ENCODE measurements around the gene LRRC15. TPM values are rescaled to one million over a fixed set of nuclear protein-coding genes. Genes with fewer than 3 reads are reported as not detected.

The LRRC15 gene
- total RNA-seq, 2 experiments from 2014 or later = not detected

DNA sequence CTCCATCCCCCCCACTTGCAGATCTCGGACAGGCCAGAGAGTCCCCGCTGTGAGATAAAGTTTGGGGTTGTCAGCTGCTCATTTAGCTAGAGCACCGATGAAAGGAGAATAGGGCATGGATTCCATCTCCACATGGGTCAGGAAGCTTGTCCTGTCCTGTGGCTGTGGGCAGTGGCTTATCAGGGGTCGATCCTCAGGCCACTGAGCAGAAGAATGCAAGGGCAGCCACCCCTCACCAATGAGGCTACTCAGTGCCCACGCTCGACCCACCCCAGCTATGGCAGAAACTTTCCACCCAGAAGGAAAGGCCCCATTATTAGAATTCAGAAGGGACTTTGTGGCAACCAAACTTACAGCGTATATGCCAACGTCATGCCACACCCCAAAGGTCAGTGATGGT lies 61.7 kb downstream of the LRRC15 start:
- H3K36me3 ChIP-seq (ENCODE audit: insufficient read depth, low read length) = no peaks in the 10 kb centered on the region
- no peaks in the 10 kb centered on the region for H4K20me1 ChIP-seq (ENCODE audit: insufficient read depth, low read length)
- intact Hi-C loops (cut with micrococcal nuclease; ENCODE audit: unreplicated experiment) = loop anchor here (2.0 kb wide), 1 partner anchor 173 kb away; no protein-coding TSS in a partner anchor
- peak overlapping the region; percentile 52; the same call in 1 of the 2 replicates for H3K4me2 ChIP-seq (ENCODE audit: low read length)
- no peaks in the 10 kb centered on the region for H3K79me2 ChIP-seq (ENCODE audit: insufficient read depth, low read depth, low read length)
- H3K9me3 ChIP-seq (ENCODE audit: low read length) = no peaks in the 10 kb centered on the region
- no TSS peak for BruUV-seq (replicated peaks)
- ChIA-PET CTCF (ENCODE audit: unreplicated experiment) (no interaction called here), POLR2A (interaction anchor here (0.6 kb wide), 1 partner anchor 457 kb away, joined by 3 read pairs; no protein-coding TSS in a partner anchor)
- no peaks in the 10 kb centered on the region for H3K9me2 ChIP-seq (ENCODE audit: insufficient read depth, low read length)
- H3K4me1 ChIP-seq (ENCODE audit: insufficient read depth, low read length, poor library complexity, severe bottlenecking) = peaks cover 24% of the 10 kb centered on the region
- no peak overlapping the region for H3K27ac ChIP-seq (ENCODE audit: low read depth, low read length, poor library complexity, severe bottlenecking)
- no peak for DNase-seq (ENCODE audit: low spot score)
- H2AFZ ChIP-seq (ENCODE audit: low read length) = no peak overlapping the region
- H3K4me3 ChIP-seq (ENCODE audit: low read depth, low read length, poor library complexity, severe bottlenecking) = no peak overlapping the region
- TF ChIP-seq EZH2phosphoT487 (IDR thresholded peaks at IDR 0.05; ENCODE audit: borderline replicate concordance, low read depth, low read length) = no peak
- TF ChIP-seq, protein P1, sequence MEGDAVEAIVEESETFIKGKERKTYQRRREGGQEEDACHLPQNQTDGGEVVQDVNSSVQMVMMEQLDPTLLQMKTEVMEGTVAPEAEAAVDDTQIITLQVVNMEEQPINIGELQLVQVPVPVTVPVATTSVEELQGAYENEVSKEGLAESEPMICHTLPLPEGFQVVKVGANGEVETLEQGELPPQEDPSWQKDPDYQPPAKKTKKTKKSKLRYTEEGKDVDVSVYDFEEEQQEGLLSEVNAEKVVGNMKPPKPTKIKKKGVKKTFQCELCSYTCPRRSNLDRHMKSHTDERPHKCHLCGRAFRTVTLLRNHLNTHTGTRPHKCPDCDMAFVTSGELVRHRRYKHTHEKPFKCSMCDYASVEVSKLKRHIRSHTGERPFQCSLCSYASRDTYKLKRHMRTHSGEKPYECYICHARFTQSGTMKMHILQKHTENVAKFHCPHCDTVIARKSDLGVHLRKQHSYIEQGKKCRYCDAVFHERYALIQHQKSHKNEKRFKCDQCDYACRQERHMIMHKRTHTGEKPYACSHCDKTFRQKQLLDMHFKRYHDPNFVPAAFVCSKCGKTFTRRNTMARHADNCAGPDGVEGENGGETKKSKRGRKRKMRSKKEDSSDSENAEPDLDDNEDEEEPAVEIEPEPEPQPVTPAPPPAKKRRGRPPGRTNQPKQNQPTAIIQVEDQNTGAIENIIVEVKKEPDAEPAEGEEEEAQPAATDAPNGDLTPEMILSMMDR (conservative IDR thresholded peaks at IDR 0.05; ENCODE audit: low read length) = no peak

DNA sequence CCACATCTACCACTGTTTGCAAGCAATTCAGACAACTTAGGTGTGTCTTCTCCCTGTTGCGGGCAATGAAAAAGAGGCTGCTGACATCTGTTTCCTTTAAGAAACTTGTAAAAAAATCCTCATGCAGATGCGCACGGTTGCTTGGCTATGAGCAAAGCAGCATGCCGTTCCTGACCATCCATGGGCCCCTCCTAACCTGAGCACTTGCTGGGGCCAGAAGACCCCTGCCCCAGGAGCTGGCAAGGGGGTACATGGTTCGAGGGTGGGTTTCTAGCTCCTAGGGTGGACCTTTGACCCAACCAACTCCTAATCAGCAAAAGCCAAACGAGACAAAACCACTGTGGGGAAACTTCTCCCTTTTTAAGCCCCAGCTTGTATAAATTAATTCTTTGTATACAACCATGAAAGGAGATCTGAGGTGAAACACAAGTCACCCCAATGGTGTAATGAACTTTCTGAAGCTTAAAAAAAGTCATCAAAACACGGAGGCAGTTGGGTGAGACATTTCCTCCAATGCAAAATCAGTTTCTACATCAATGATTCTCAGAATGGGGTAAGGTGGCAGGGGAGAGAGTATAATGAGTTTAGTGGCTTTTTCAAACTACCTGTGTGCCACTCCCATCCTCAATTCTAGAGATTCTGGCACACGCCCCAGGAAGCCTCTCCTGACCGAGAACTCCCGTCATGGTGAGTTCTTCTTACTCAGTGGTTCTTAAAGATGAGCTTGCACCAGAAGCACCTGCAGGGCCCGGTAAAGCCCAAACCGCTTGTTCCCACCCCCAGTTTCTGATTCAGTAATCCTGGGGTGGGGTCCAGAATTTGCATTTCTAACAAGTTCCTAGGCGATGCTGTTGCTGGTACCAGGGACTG lies 62.5 kb downstream of the LRRC15 start:
- H3K36me3 ChIP-seq (ENCODE audit: insufficient read depth, low read length) = no peaks in the 10 kb centered on the region
- ChIA-PET POLR2A (interaction anchor here (0.6 kb wide), 1 partner anchor 523 kb away, joined by 3 read pairs; no protein-coding TSS in a partner anchor), CTCF (ENCODE audit: unreplicated experiment) (no interaction called here)
- no peaks in the 10 kb centered on the region for H3K9me3 ChIP-seq (ENCODE audit: low read length)
- DNase-seq (ENCODE audit: low spot score) = peak; percentile 60
- H4K20me1 ChIP-seq (ENCODE audit: insufficient read depth, low read length) = no peaks in the 10 kb centered on the region
- no peak overlapping the region for H2AFZ ChIP-seq (ENCODE audit: low read length)
- H3K9me2 ChIP-seq (ENCODE audit: insufficient read depth, low read length) = no peaks in the 10 kb centered on the region
- BruUV-seq (replicated peaks) = no TSS peak
- intact Hi-C loops (cut with micrococcal nuclease; ENCODE audit: unreplicated experiment) = loop anchor here (1.0 to 2.0 kb wide), 2 partner anchors 172 to 204 kb away; no protein-coding TSS in a partner anchor
- TF ChIP-seq, protein P1 (conservative IDR thresholded peaks at IDR 0.05; ENCODE audit: low read length) = no peak
- no peak for TF ChIP-seq EZH2phosphoT487 (IDR thresholded peaks at IDR 0.05; ENCODE audit: borderline replicate concordance, low read depth, low read length)
- H3K4me3 ChIP-seq (ENCODE audit: low read depth, low read length, poor library complexity, severe bottlenecking) = peak overlapping the region; percentile 14
- H3K79me2 ChIP-seq (ENCODE audit: insufficient read depth, low read depth, low read length) = no peaks in the 10 kb centered on the region
- H3K4me2 ChIP-seq (ENCODE audit: low read length) = peak overlapping the region; percentile 52
- H3K4me1 ChIP-seq (ENCODE audit: insufficient read depth, low read length, poor library complexity, severe bottlenecking) = peaks cover 24% of the 10 kb centered on the region
- no peak overlapping the region for H3K27ac ChIP-seq (ENCODE audit: low read depth, low read length, poor library complexity, severe bottlenecking)
